HepG2 (cell line): ENCODE data around the gene ELP5. TPM values are rescaled to one million over a fixed set of nuclear protein-coding genes. Genes with fewer than 3 reads are reported as not detected.

ENCODE experiments used
- FOXC1 ChIP-seq: sonication (generic); formaldehyde crosslinking; IDR thresholded peaks from 2 replicates; pipeline ENCODE4 v1.8.0; 2022; ENCODE audit warnings: mild to moderate bottlenecking, missing genetic modification reagents, borderline replicate concordance
- GATA4 ChIP-seq: sonication (generic); IDR thresholded peaks from 2 replicates; pipeline ENCODE4 v1.6.1; 2016; ENCODE audit warnings: antibody characterized with exemption, low read depth, borderline replicate concordance
- JDP2 ChIP-seq: sonication (generic); formaldehyde crosslinking; IDR thresholded peaks from 2 replicates; pipeline ENCODE4 v1.8.1; 2022; ENCODE audit warnings: missing genetic modification reagents, borderline replicate concordance
- KAT7 ChIP-seq: IDR thresholded peaks from 2 replicates; pipeline ENCODE4 v1.6.1; 2018; ENCODE audit warnings: borderline replicate concordance, missing compliant biosample characterization
- KMT2A ChIP-seq: sonication (generic); formaldehyde crosslinking; IDR thresholded peaks from 2 replicates; pipeline ENCODE4 v1.4.0; 2020; ENCODE audit warnings: missing genetic modification reagents
- MAX ChIP-seq: IDR thresholded peaks from 2 replicates; pipeline ENCODE4 v1.6.1; 2012; ENCODE audit warnings: inconsistent platforms
- MXD3 ChIP-seq: IDR thresholded peaks from 2 replicates; pipeline ENCODE4 v1.6.1; 2016; ENCODE audit warnings: mild to moderate bottlenecking, missing biosample characterization, missing genetic modification reagents
- PHF21A ChIP-seq: sonication (generic); formaldehyde crosslinking; IDR thresholded peaks from 2 replicates; pipeline ENCODE4 v1.5.0; 2020; ENCODE audit warnings: mild to moderate bottlenecking, missing genetic modification reagents
- RELA ChIP-seq: sonication (generic); formaldehyde crosslinking; IDR thresholded peaks from 2 replicates; pipeline ENCODE4 v1.4.0; 2020; ENCODE audit warnings: missing genetic modification reagents
- SATB2 ChIP-seq: sonication (generic); formaldehyde crosslinking; IDR thresholded peaks from 2 replicates; pipeline ENCODE4 v1.5.0; 2020; ENCODE audit warnings: missing genetic modification reagents
- TAF15 ChIP-seq: fragments of 200-400 bp; formaldehyde crosslinking; IDR thresholded peaks from one replicate; pipeline ENCODE4 v1.6.1; 2018; ENCODE audit warnings: mild to moderate bottlenecking, low read depth, low read length; ENCODE audit not compliant: poor library complexity, severe bottlenecking
- TERF1 ChIP-seq: sonication (generic); formaldehyde crosslinking; IDR thresholded peaks from 2 replicates; pipeline ENCODE4 v1.8.0; 2022; ENCODE audit warnings: mild to moderate bottlenecking, missing genetic modification reagents, moderate library complexity
- ZBTB44 ChIP-seq: sonication (generic); formaldehyde crosslinking; IDR thresholded peaks from 2 replicates; pipeline ENCODE4 v1.4.0; 2020; ENCODE audit warnings: missing genetic modification reagents
- ZFP1 ChIP-seq: IDR thresholded peaks from 2 replicates; pipeline ENCODE4 v1.6.1; 2016
- ZFY ChIP-seq: sonication (generic); formaldehyde crosslinking; IDR thresholded peaks from 2 replicates; pipeline ENCODE4 v1.4.0; 2020; ENCODE audit warnings: missing genetic modification reagents
- ZNF101 ChIP-seq: sonication (generic); formaldehyde crosslinking; IDR thresholded peaks from 2 replicates; pipeline ENCODE4 v1.4.0; 2020; ENCODE audit warnings: mild to moderate bottlenecking, low read depth, missing genetic modification reagents, borderline replicate concordance
- ZNF24 ChIP-seq: fragments of 450-650 bp; IDR thresholded peaks from 2 replicates; pipeline ENCODE4 v1.6.1; 2017; ENCODE audit warnings: antibody characterized with exemption, mild to moderate bottlenecking
- ZNF30 ChIP-seq: sonication (generic); formaldehyde crosslinking; IDR thresholded peaks from 2 replicates; pipeline ENCODE4 v1.5.0; 2020; ENCODE audit warnings: mild to moderate bottlenecking, missing genetic modification reagents
- ZNF496 ChIP-seq: sonication (generic); formaldehyde crosslinking; IDR thresholded peaks from 2 replicates; pipeline ENCODE4 v1.8.1; 2023; ENCODE audit warnings: mild to moderate bottlenecking, moderate library complexity, missing genetic modification reagents; ENCODE audit not compliant: insufficient replicate concordance
- ZNF549 ChIP-seq: sonication (generic); formaldehyde crosslinking; IDR thresholded peaks from 2 replicates; pipeline ENCODE4 v1.5.0; 2020; ENCODE audit warnings: missing genetic modification reagents
- ZNF569 ChIP-seq: sonication (generic); formaldehyde crosslinking; IDR thresholded peaks from 2 replicates; pipeline ENCODE4 v1.5.0; 2020; ENCODE audit warnings: mild to moderate bottlenecking, missing genetic modification reagents, moderate library complexity, borderline replicate concordance
- ZNF713 ChIP-seq: sonication (generic); formaldehyde crosslinking; IDR thresholded peaks from 2 replicates; pipeline ENCODE4 v1.4.0; 2020; ENCODE audit warnings: mild to moderate bottlenecking, missing genetic modification reagents
- ZNF720 ChIP-seq: sonication (generic); formaldehyde crosslinking; IDR thresholded peaks from 2 replicates; pipeline ENCODE4 v1.4.0; 2020; ENCODE audit warnings: missing genetic modification reagents
- ZNF724P ChIP-seq: sonication (generic); formaldehyde crosslinking; IDR thresholded peaks from 2 replicates; pipeline ENCODE4 v1.8.0; 2022; ENCODE audit warnings: missing genetic modification reagents, borderline replicate concordance
- ZNF780A ChIP-seq: sonication (generic); formaldehyde crosslinking; IDR thresholded peaks from 2 replicates; pipeline ENCODE4 v1.8.0; 2022; ENCODE audit warnings: mild to moderate bottlenecking, missing genetic modification reagents, moderate library complexity
- polyA plus RNA-seq, 8 experiments: library from polyadenylated mRNA; depleted of rRNA in 3 of 8; stranded (reverse) in 7 of 8; unstranded in 1 of 8; fragments of >200 nt; fragmentation: Illumina TruSeq in 4 of 8; extraction: Trizol in 4 of 8; gene quantifications; 2 replicates each; pipeline versions ENCODE4 v1.2.1 to v1.2.3, GENCODE V29; 2011 to 2016; ENCODE audit warnings: low read depth in 4 of 8, missing spikeins in 1 of 8, mixed read lengths in 1 of 8; ENCODE audit not compliant: insufficient read depth in 1 of 8
- total RNA-seq, 5 experiments: library from RNA; depleted of rRNA; stranded (reverse); fragments of >200 nt; fragmentation: Illumina TruSeq; extraction: Trizol; gene quantifications; 2 replicates each; pipeline ENCODE4 v1.2.3, GENCODE V29; 2016; ENCODE audit warnings: low read depth in 1 of 5

Gene ELP5
- total and polyA plus RNA-seq, 2 of the 13 experiments (the other 11 are each of a cell fraction or from before 2014, with no cell fraction given): 67.6 to 69.8 TPM

GRCh38 chr17:7258731-7259554 is 6.9 kb downstream of the ELP5 start (continued):
- TF ChIP-seq ZNF569 (CRISPR knock-in tag) (no peak), ZNF24 (no peak), RELA (CRISPR knock-in tag) (no peak), GATA4 (no peak), KMT2A (no peak), ZNF549 (CRISPR knock-in tag) (no peak), ZNF720 (CRISPR knock-in tag) (no peak), ZFP1 (no peak), SATB2 (CRISPR knock-in tag) (no peak), TAF15 (no peak), MAX (0 out of 2 replicates have a peak, but pooled peaks have one; percentile 58), JDP2 (CRISPR knock-in tag) (no peak), ZBTB44 (CRISPR knock-in tag) (no peak), TERF1 (CRISPR knock-in tag) (no peak), ZNF713 (CRISPR knock-in tag) (no peak), ZFY (CRISPR knock-in tag) (no peak), PHF21A (CRISPR knock-in tag) (peak; percentile 38; the same call in 1 of the 2 replicates), ZNF780A (no peak), ZNF101 (CRISPR knock-in tag) (no peak), KAT7 (CRISPR knock-in tag) (0 out of 2 replicates have a peak, but pooled peaks have one; percentile 27), MXD3 (CRISPR knock-in tag) (no peak), ZNF30 (CRISPR knock-in tag) (no peak), ZNF496 (CRISPR knock-in tag) (no peak), FOXC1 (CRISPR knock-in tag) (0 out of 2 replicates have a peak, but pooled peaks have one; percentile 42), ZNF724P (no peak)
